ENCODE data around the gene STAB2.
"Not testable (repeated sequence)": the region's sequence is repeated elsewhere in the genome, so short reads cannot be mapped to it uniquely, and the experiment has no call there.

Gene STAB2

GRCh38 chr12:103785243-103786031 is 198.4 kb downstream of the STAB2 start:
- no peak for DNase-seq

- DNase-seq: no peak
Measured at GRCh38 chr12:103786201-103786600, 199.1 kb downstream of the STAB2 start.

GRCh38 chr12:103791350-103791920 is 204.4 kb downstream of the STAB2 start:
- DNase-seq: no peak

GRCh38 chr12:103793046-103793445 is 206.0 kb downstream of the STAB2 start:
- no peak for DNase-seq

- DNase-seq: no peak
Measured at GRCh38 chr12:103793512-103794045, 206.5 kb downstream of the STAB2 start.

GRCh38 chr12:103794309-103795213 is 207.5 kb downstream of the STAB2 start:
- no peak for DNase-seq

GRCh38 chr12:103798586-103798985 is 211.5 kb downstream of the STAB2 start:
- DNase-seq: no peak

- DNase-seq: no peak
Measured at GRCh38 chr12:103799504-103799856, 212.4 kb downstream of the STAB2 start.

GRCh38 chr12:103799857-103800771 is 213.0 kb downstream of the STAB2 start:
- DNase-seq: no peak

GRCh38 chr12:103801709-103802585 is 214.9 kb downstream of the STAB2 start:
- DNase-seq: no peak

GRCh38 chr12:103802586-103802886 is 215.5 kb downstream of the STAB2 start:
- no peak for DNase-seq

GRCh38 chr12:103803847-103804246 is 216.8 kb downstream of the STAB2 start:
- DNase-seq: no peak

GRCh38 chr12:103805655-103806360 is 218.7 kb downstream of the STAB2 start:
- DNase-seq: no peak

GRCh38 chr12:103806803-103807202 is 219.7 kb downstream of the STAB2 start:
- DNase-seq: no peak

GRCh38 chr12:103807561-103808238 is 220.6 kb downstream of the STAB2 start:
- DNase-seq: no peak

- DNase-seq: no peak
Measured at GRCh38 chr12:103808239-103808880, 221.3 kb downstream of the STAB2 start.

- DNase-seq: no peak
Measured at GRCh38 chr12:103809154-103809553, 222.1 kb downstream of the STAB2 start.

- not testable (repeated sequence) for DNase-seq
Measured at GRCh38 chr12:103809639-103810038, 222.6 kb downstream of the STAB2 start.

GRCh38 chr12:103810111-103810510 is 223.0 kb downstream of the STAB2 start:
- no peak for DNase-seq

- DNase-seq: no peak
Measured at GRCh38 chr12:103811791-103812190, 224.7 kb downstream of the STAB2 start.

All from GDM1 (cell line).